Pulmonary artery endothelial cell (primary cell): Measurements from ENCODE around the gene SYTL5. TPM values are rescaled to one million over a fixed set of nuclear protein-coding genes. Genes with fewer than 3 reads are reported as not detected.
"Not testable (repeated sequence)": the region's sequence is repeated elsewhere in the genome, so short reads cannot be mapped to it uniquely, and the experiment has no call there.

Source experiments
- DNase-seq: peaks from one replicate; pipeline ENCODE4 v3.0.0-alpha.2; 2011; ENCODE audit warnings: low read depth, low spot score
- total RNA-seq: library from RNA; depleted of rRNA; stranded (reverse); fragments of >200 nt; gene quantifications from 2 replicates; pipeline ENCODE4 v1.2.3, GENCODE V29; 2014

SYTL5 gene
- total RNA-seq = not detected in 2 replicates

GRCh38 chrX:38006291-38006690 lies at the start of gene SYTL5:
SYTL5 (plus strand) TSS chrX:38006553; CDS start chrX:38033890, 27,337 bp downstream.
- no peak for DNase-seq

GRCh38 chrX:37958525-37959211 lies 47.7 kb upstream of the SYTL5 start:
- no peak for DNase-seq

GRCh38 chrX:37959212-37960021 lies 46.9 kb upstream of the SYTL5 start:
- DNase-seq = no peak

GRCh38 chrX:37961118-37961517 lies 45.2 kb upstream of the SYTL5 start:
- no peak for DNase-seq

DNA sequence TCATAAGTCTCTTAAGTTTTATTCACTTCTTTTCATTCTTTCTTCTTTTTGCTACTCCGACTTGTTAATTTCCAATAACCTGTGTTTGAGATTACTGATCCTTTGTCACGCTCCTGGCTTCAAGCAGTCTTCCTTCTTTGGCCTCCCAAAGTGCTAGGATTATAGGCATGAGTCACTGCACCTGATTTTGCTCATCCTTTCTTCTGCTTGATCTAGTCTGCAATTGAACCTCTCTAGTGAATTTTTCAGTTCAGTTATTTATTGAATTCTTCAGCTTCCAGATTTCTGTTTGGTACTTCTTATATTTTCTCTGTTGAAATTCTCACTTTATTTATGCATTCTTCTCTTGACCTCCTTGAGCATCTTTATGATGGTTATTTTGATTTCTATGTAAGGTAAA lies 38.6 kb upstream of the SYTL5 start:
- DNase-seq = no peak

GRCh38 chrX:37975421-37975820 lies 30.9 kb upstream of the SYTL5 start:
- no peak for DNase-seq

DNA sequence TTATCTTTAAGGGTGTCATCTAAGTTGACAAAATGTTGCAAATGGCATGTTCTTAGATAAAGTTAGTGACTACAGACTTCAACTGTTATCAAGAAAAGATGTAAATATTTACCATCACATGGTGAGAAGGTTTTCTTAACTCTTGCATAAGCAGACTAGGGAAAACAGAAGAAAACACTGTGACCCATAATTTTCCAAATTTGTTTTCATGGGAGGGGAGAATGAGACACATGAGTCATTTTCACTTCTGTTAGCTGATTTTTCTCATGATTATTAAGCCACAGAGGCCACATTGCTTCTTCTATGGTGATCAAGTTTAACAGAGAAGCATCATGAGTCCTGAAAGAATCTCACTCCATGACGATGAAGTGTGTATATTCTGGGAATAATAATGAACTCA lies 30.2 kb upstream of the SYTL5 start:
- no peak for DNase-seq

- no peak for DNase-seq
Observed at GRCh38 chrX:37984880-37985279, 21.5 kb upstream of the SYTL5 start.

DNA sequence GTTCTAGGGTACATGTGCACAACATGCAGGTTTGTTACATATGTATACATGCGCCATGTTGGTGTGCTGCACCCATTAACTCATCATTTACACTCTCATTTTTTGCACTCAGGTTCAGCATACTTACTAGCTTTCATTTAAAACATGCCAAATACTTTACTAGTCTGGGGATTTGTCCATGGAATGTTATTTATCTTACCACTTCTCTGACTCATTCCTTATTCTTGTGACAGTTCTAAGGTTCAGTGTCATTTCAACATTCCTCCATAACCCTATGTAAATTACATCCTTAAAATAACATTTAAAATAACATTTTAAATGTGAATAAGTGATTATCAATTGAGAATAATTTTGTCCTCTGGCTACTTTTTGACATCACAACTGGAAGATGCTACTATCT lies 19.5 kb upstream of the SYTL5 start:
- no peak for DNase-seq

GRCh38 chrX:37989304-37989703 lies 17.0 kb upstream of the SYTL5 start:
- DNase-seq = no peak

DNA sequence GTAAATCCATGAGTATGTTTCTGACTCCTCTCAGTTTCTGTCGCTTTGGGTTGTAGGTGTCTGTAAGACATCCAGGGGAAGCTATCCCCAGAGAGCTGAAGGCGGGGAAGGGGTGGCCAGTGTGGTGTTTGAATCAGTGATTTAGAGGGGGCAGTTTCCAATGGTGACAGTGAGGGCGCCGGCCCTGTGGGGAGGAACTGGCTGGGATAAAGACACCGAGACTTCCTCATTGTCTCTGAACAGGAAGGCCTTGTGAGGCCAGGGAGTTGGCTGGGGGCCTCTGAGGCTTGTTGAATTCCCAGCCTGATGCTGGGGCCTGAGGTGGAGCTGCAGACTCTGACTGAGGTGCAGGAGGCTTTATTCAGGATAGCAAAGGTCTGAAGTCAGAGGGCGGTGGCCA lies 15.1 kb upstream of the SYTL5 start:
- not testable (repeated sequence) for DNase-seq

DNA sequence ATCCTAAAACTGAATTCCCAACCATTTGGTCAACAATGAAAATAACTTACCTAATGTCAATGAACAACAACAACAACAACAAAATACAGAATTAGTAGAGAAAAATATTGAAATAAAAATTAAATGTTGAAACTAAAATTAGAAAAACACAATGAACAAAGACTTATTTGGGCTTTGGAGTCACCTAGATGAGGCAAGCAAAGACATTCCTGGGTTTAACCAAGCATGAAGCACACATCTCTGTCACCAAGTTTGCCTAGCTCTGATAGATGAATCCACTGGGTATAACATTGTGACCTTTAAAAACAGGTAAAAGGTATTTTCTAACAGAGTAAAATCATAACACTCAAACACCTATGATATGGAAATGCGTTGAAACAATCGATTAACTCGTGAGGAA lies 13.2 kb upstream of the SYTL5 start:
- no peak for DNase-seq

- DNase-seq = no peak
Observed at GRCh38 chrX:37993837-37994619, 12.3 kb upstream of the SYTL5 start.

DNA sequence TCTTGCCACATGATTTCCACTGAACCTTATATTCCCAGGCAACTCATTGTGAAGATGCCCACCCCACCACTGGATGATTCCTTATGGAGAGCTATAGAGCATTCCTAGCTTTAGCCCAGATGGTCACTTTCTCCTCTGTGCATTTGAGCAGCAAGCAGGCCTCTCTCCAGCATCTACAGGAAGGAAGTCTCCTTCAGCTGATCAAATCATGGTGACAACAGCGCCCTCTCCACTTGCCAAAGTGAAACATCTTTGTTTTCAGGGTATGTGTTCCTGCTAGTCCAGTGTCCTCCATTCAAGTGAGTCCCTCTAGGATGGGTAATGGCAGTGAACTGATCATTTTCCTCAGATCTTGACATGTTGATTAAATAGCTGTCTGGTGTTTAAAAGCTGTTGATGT lies 10.9 kb upstream of the SYTL5 start:
- DNase-seq = no peak

- no peak for DNase-seq
Observed at GRCh38 chrX:37997096-37997495, 9.3 kb upstream of the SYTL5 start.

GRCh38 chrX:37998586-37999262 lies 7.6 kb upstream of the SYTL5 start:
- DNase-seq = no peak

- no peak for DNase-seq
Observed at GRCh38 chrX:38000706-38001105, 5.6 kb upstream of the SYTL5 start.

GRCh38 chrX:38004046-38004445 lies 2.3 kb upstream of the SYTL5 start:
- DNase-seq = no peak

GRCh38 chrX:38006778-38007177 lies 425 bp downstream of the SYTL5 start:
- DNase-seq = no peak

DNA sequence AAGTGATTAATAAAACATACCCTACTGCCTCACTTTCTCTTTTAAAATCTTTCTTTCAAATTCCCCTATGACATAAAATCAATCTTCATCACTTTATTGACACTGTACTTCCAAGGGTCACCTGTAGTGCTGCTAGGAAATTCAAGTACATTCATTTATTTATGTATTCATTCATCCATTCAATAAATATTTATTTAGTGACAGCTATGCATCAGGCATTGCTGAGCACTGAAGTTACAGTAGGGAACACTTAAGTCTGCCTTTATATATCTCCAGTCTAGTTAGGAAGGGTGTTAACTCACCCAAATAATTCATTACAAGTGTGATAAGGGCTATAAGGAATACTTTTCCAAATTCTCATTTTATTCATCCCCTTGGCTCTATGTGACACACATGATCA lies 2.3 kb downstream of the SYTL5 start:
- DNase-seq = no peak

- DNase-seq = no peak
Observed at GRCh38 chrX:38009641-38010040, 3.3 kb downstream of the SYTL5 start.
